ENCODE data around the gene BCS1L. TPM values are rescaled to one million over a fixed set of nuclear protein-coding genes. Genes with fewer than 3 reads are reported as not detected.
A peak's percentile ranks its signal among the peaks of the same experiment; 100 is the strongest.

Gene BCS1L
- total and polyA plus RNA-seq, 2 of the 13 experiments (the other 11 are each of a cell fraction or from before 2014, with no cell fraction given) = 48.9 to 76.0 TPM

- TF ChIP-seq, protein P1, sequence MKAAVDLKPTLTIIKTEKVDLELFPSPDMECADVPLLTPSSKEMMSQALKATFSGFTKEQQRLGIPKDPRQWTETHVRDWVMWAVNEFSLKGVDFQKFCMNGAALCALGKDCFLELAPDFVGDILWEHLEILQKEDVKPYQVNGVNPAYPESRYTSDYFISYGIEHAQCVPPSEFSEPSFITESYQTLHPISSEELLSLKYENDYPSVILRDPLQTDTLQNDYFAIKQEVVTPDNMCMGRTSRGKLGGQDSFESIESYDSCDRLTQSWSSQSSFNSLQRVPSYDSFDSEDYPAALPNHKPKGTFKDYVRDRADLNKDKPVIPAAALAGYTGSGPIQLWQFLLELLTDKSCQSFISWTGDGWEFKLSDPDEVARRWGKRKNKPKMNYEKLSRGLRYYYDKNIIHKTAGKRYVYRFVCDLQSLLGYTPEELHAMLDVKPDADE (CRISPR knock-in tag; IDR thresholded peaks at IDR 0.05) = peak; percentile 73; the same call in 1 of the 2 replicates
- TF ChIP-seq ZNF770 (CRISPR knock-in tag; IDR thresholded peaks at IDR 0.05) = peak; percentile 71
- TF ChIP-seq SMAD1 (CRISPR knock-in tag; IDR thresholded peaks at IDR 0.05; ENCODE audit: borderline replicate concordance, low read depth) = peak; percentile 66; the same call in 1 of the 2 replicates
- peak; percentile 77 for TF ChIP-seq CCAR2 (optimal IDR thresholded peaks at IDR 0.05; ENCODE audit: low read depth, low read length)
- TF ChIP-seq TOPORS (CRISPR knock-in tag; IDR thresholded peaks at IDR 0.05) = peak; percentile 74; the same call in 1 of the 2 replicates
- no peak for TF ChIP-seq ZNF292 (CRISPR knock-in tag; IDR thresholded peaks at IDR 0.05; ENCODE audit: borderline replicate concordance, low read depth)
- no peak for TF ChIP-seq AFF4 (CRISPR knock-in tag; IDR thresholded peaks at IDR 0.05)
- 0 out of 2 replicates have a peak, but pooled peaks have one; percentile 24 for TF ChIP-seq ZNF777 (CRISPR knock-in tag; IDR thresholded peaks at IDR 0.05)
- peak; percentile 86 for TF ChIP-seq REL (CRISPR knock-in tag; conservative IDR thresholded peaks at IDR 0.05)
- peak; percentile 83; the same call in 1 of the 2 replicates for TF ChIP-seq CCDC6 (CRISPR knock-in tag; IDR thresholded peaks at IDR 0.05)
- peak; percentile 79 for TF ChIP-seq IRF2 (CRISPR knock-in tag; IDR thresholded peaks at IDR 0.05)
- TF ChIP-seq FOXM1 (CRISPR knock-in tag; IDR thresholded peaks at IDR 0.05) = 0 out of 2 replicates have a peak, but pooled peaks have one; percentile 41
- peak; percentile 46; the same call in 1 of the 2 replicates for TF ChIP-seq SATB2 (CRISPR knock-in tag; IDR thresholded peaks at IDR 0.05)
- no peak for TF ChIP-seq ZFP62 (CRISPR knock-in tag; IDR thresholded peaks at IDR 0.05)
- no peak for TF ChIP-seq ZBTB1 (CRISPR knock-in tag; IDR thresholded peaks at IDR 0.05; ENCODE audit: borderline replicate concordance)
- no peak for TF ChIP-seq TEAD2 (CRISPR knock-in tag; IDR thresholded peaks at IDR 0.05)
- TF ChIP-seq, protein P2, sequence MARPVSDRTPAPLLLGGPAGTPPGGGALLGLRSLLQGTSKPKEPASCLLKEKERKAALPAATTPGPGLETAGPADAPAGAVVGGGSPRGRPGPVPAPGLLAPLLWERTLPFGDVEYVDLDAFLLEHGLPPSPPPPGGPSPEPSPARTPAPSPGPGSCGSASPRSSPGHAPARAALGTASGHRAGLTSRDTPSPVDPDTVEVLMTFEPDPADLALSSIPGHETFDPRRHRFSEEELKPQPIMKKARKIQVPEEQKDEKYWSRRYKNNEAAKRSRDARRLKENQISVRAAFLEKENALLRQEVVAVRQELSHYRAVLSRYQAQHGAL (CRISPR knock-in tag; IDR thresholded peaks at IDR 0.05; ENCODE audit: not compliant biosample characterization) = no peak
- TF ChIP-seq ZNF460 (CRISPR knock-in tag; IDR thresholded peaks at IDR 0.05; ENCODE audit: borderline replicate concordance) = no peak
Observed at GRCh38 chr2:218671654-218672566, 12.4 kb downstream of the BCS1L start, which contains the start of the genes RNF25 and STK36 (continued).

Measured in HepG2 (cell line).